Loucy (cell line): ENCODE results near the gene KREMEN1.

Experiments used
- EZH2phosphoT487 ChIP-seq: fragments of 200-600 bp; IDR thresholded peaks from 2 replicates; pipeline ENCODE4 v1.6.1; 2018; ENCODE audit warnings: antibody characterized with exemption, mild to moderate bottlenecking, moderate library complexity, borderline replicate concordance
- TF ChIP-seq, protein P1 (sequence below): fragments of 200-600 bp; sonication (generic); conservative IDR thresholded peaks from 2 replicates; pipeline ENCODE4 v1.5.1; 2014; ENCODE audit warnings: mild to moderate bottlenecking, antibody characterized with exemption, low read length

DNA sequence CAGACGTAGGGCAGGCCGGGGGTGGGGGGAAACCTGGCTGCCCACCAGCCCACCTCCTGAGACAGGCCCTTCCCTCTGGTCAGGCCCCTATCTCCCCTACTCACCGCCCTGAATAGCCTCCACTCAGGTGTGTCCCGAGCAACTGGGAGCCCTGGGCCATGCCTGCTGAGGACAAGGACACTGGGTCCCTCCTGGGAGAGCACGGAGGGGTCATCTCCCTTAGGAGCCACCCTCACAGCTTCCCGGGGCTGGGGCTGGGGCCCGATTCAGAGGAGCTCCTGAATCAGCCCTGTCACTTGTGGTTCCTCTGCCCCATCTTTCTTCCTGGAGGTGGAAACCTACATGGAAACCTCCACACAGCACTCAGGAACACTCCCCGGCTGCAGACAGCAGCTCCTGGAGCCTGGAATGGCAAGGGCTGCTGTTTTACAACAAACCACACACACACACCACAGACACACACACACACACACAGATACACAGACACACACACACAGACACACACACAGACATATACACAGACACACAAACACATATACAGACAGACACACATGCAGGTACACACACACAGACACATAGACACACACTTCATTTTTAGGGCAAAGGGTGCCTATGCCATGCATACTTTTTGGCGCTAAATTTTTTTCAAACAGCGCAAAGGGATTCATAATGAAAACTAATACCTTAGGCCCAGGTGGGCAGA lies 123.3 kb downstream of the KREMEN1 start:
- TF ChIP-seq, protein P1, sequence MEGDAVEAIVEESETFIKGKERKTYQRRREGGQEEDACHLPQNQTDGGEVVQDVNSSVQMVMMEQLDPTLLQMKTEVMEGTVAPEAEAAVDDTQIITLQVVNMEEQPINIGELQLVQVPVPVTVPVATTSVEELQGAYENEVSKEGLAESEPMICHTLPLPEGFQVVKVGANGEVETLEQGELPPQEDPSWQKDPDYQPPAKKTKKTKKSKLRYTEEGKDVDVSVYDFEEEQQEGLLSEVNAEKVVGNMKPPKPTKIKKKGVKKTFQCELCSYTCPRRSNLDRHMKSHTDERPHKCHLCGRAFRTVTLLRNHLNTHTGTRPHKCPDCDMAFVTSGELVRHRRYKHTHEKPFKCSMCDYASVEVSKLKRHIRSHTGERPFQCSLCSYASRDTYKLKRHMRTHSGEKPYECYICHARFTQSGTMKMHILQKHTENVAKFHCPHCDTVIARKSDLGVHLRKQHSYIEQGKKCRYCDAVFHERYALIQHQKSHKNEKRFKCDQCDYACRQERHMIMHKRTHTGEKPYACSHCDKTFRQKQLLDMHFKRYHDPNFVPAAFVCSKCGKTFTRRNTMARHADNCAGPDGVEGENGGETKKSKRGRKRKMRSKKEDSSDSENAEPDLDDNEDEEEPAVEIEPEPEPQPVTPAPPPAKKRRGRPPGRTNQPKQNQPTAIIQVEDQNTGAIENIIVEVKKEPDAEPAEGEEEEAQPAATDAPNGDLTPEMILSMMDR: no peak
- TF ChIP-seq EZH2phosphoT487: no peak
